Hepatocyte (in vitro differentiated cells): ENCODE data around the gene PTTG1IP.

Source experiments
- EZH2phosphoT487 ChIP-seq: fragments of 200-600 bp; sonication (generic); IDR thresholded peaks from one replicate; pipeline ENCODE4 v1.6.1; 2018; ENCODE audit warnings: antibody characterized with exemption, mild to moderate bottlenecking, low read depth, moderate library complexity; ENCODE audit not compliant: unreplicated experiment, severe bottlenecking
- TF ChIP-seq, protein P1 (sequence below): fragments of 200-600 bp; sonication (generic); IDR thresholded peaks from 2 replicates; pipeline ENCODE4 v1.5.1; 2016; ENCODE audit warnings: antibody characterized with exemption, mild to moderate bottlenecking; ENCODE audit not compliant: poor library complexity

DNA sequence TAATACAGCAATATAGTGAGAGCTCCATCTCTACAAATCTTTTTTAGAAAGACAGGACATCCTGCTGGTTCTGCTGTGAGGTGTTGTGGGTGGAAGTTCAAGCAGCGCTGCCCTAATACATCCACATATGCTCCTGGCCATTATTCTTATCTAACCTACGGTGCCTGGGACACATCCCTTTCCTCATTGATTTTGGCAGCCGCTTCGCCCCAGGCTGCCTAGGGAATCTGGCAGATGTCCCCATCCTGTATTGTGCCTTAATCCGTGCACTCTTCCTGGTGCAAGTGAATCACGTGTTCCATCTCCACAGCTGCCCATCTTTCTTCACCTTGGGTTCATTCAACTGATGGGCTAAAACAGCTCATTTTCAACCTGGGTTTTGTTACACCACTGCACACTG, 68.7 kb downstream of the PTTG1IP start:
- TF ChIP-seq, protein P1, sequence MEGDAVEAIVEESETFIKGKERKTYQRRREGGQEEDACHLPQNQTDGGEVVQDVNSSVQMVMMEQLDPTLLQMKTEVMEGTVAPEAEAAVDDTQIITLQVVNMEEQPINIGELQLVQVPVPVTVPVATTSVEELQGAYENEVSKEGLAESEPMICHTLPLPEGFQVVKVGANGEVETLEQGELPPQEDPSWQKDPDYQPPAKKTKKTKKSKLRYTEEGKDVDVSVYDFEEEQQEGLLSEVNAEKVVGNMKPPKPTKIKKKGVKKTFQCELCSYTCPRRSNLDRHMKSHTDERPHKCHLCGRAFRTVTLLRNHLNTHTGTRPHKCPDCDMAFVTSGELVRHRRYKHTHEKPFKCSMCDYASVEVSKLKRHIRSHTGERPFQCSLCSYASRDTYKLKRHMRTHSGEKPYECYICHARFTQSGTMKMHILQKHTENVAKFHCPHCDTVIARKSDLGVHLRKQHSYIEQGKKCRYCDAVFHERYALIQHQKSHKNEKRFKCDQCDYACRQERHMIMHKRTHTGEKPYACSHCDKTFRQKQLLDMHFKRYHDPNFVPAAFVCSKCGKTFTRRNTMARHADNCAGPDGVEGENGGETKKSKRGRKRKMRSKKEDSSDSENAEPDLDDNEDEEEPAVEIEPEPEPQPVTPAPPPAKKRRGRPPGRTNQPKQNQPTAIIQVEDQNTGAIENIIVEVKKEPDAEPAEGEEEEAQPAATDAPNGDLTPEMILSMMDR, result no peak
- TF ChIP-seq EZH2phosphoT487, result no peak
